ENCODE measurements around the gene RRP36. TPM values are rescaled to one million over a fixed set of nuclear protein-coding genes. Genes with fewer than 3 reads are reported as not detected.

The RRP36 gene
- total RNA-seq, 1 donor from 2014 or later: 93.3 TPM

DNA sequence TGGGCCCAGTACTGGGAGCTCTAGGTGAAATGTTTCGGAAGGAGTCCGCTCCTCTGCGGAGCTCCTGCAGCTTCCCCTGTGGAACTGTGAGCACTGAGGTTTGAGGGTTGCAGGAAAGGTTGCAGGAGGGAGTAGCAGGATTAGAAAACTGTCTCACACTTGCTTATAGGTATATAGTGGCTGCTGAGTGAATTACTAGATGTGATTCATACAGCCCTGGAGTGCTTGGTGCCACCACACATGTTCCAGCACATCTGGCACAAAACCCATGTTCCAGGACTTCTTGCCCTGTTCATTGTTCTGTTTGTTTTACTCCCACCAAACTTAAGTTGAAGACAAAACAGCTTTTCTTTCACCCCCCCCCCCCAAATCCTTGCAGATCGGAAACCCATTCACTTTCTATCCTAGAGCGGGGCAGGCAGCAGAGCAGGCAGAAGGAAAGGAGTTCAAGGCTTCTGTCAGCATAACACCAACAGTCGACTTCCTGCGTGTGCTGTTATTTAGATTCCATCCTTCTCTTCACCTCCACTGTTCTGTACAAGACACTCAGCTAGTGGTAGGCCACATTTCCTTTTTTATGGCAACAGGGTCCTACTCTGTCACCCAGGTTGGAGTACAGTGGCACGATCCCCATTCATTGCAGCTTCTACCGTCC is 41.8 kb upstream of the RRP36 start:
- H3K4me1 Mint-ChIP-seq: peaks cover 26% of the 10 kb centered on the region
- peak overlapping the region; percentile 61 for H2AFZ ChIP-seq (replicated peaks)
- H3K27me3 Mint-ChIP-seq (ENCODE audit: insufficient read depth, low read depth): peaks cover 4% of the 10 kb centered on the region

GRCh38 chr6:42981836-42982235 is 39.6 kb upstream of the RRP36 start:
- Mint-ChIP-seq H3K27ac (no peak overlapping the region), H3K4me3 (peak overlapping the region; percentile 4), H3K27me3 (ENCODE audit: insufficient read depth, low read depth) (peaks cover 4% of the 10 kb centered on the region), H3K36me3 (peaks cover 1% of the 10 kb centered on the region), H3K9me3 (no peaks in the 10 kb centered on the region), H3K4me1 (peaks cover 40% of the 10 kb centered on the region)
- DNase-seq (ENCODE audit: low spot score): no peak
- Histone ChIP-seq H4K20me1 (ENCODE audit: low read depth) (peaks cover 22% of the 10 kb centered on the region), H3K4me2 (no peak overlapping the region), H3F3A (ENCODE audit: low read depth) (peaks cover 18% of the 10 kb centered on the region), H3K4me1 (peaks cover 18% of the 10 kb centered on the region), H3K9ac (no peak overlapping the region), H3K27ac (no peak overlapping the region), H3K36me3 (no peaks in the 10 kb centered on the region), H2AFZ (replicated peaks) (no peak overlapping the region), H3K4me3 (no peak overlapping the region), H3K27me3 (no peaks in the 10 kb centered on the region), H3K79me2 (ENCODE audit: low read depth) (peaks cover 34% of the 10 kb centered on the region), H3K9me3 (ENCODE audit: low read depth) (no peaks in the 10 kb centered on the region)
- TF ChIP-seq EZH2phosphoT487 (IDR thresholded peaks at IDR 0.05): no peak
- TF ChIP-seq CTCF (IDR thresholded peaks at IDR 0.05): no peak
- no peak for TF ChIP-seq EZH2 (IDR thresholded peaks at IDR 0.05)

More for the DNA sequence above, 41.8 kb upstream of the RRP36 start:
- Histone ChIP-seq H3K4me1 (peaks cover 9% of the 10 kb centered on the region), H3K27ac (no peak overlapping the region), H3K79me2 (ENCODE audit: low read depth) (peaks cover 12% of the 10 kb centered on the region), H3F3A (ENCODE audit: low read depth) (peaks cover 18% of the 10 kb centered on the region), H4K20me1 (ENCODE audit: low read depth) (peaks cover 4% of the 10 kb centered on the region), H3K36me3 (no peaks in the 10 kb centered on the region), H3K9ac (no peak overlapping the region), H3K4me2 (peak overlapping the region; percentile 100), H3K4me3 (peak overlapping the region; percentile 99), H3K27me3 (no peaks in the 10 kb centered on the region), H3K9me3 (ENCODE audit: low read depth) (no peaks in the 10 kb centered on the region)
- Mint-ChIP-seq H3K4me3 (peak overlapping the region; percentile 89), H3K36me3 (peaks cover 2% of the 10 kb centered on the region), H3K27ac (peak overlapping the region; percentile 97), H3K9me3 (no peaks in the 10 kb centered on the region)
- DNase-seq (ENCODE audit: low spot score): no peak
- TF ChIP-seq CTCF (IDR thresholded peaks at IDR 0.05): no peak
- no peak for TF ChIP-seq EZH2 (IDR thresholded peaks at IDR 0.05)
- TF ChIP-seq EZH2phosphoT487 (IDR thresholded peaks at IDR 0.05): no peak

GRCh38 chr6:42984001-42984923 is 37.2 kb upstream of the RRP36 start, which contains the start of gene PPP2R5D:
TSS of gene PPP2R5D (plus strand) at chr6:42984570. CDS start at chr6:42984678, 108 bp downstream.
- H3K27me3 Mint-ChIP-seq (ENCODE audit: insufficient read depth, low read depth): no peaks in the 10 kb centered on the region
- peaks cover 46% of the 10 kb centered on the region for H3K4me1 Mint-ChIP-seq
- H3K4me3 ChIP-seq: peak within 1 kb of the TSS; percentile 84
- peak; percentile 99 for DNase-seq (ENCODE audit: low spot score)
- peaks cover 13% of the 10 kb centered on the region for H3K4me1 ChIP-seq
- H3K9me3 ChIP-seq (ENCODE audit: low read depth): no peaks in the 10 kb centered on the region
- peak within 1 kb of the TSS; percentile 91 for H3K27ac Mint-ChIP-seq
- H3F3A ChIP-seq (ENCODE audit: low read depth): peaks cover 17% of the 10 kb centered on the region
- peak within 1 kb of the TSS; percentile 81 for H3K27ac ChIP-seq
- TF ChIP-seq EZH2phosphoT487 (IDR thresholded peaks at IDR 0.05) (no peak), EZH2 (IDR thresholded peaks at IDR 0.05) (no peak), CTCF (IDR thresholded peaks at IDR 0.05) (no peak)
- peaks cover 34% of the 10 kb centered on the region for H4K20me1 ChIP-seq (ENCODE audit: low read depth)
- peaks cover 6% of the 10 kb centered on the region for H3K36me3 Mint-ChIP-seq
- H3K4me3 Mint-ChIP-seq: peak within 1 kb of the TSS; percentile 93
- no peaks in the 10 kb centered on the region for H3K9me3 Mint-ChIP-seq
- H3K36me3 ChIP-seq: no peaks in the 10 kb centered on the region
- peaks cover 30% of the 10 kb centered on the region for H3K79me2 ChIP-seq (ENCODE audit: low read depth)
- H3K9ac ChIP-seq: peak within 1 kb of the TSS; percentile 81
- no peaks in the 10 kb centered on the region for H3K27me3 ChIP-seq
- H3K4me2 ChIP-seq: peak within 1 kb of the TSS; percentile 95
- H2AFZ ChIP-seq (replicated peaks): peak within 1 kb of the TSS; percentile 77

All from neural progenitor cell (in vitro differentiated cells).